Effector CD4-positive, alpha-beta T cell (primary cell): ENCODE data around the gene TP73.

Experiments
- DNase-seq: peaks from one replicate; pipeline ENCODE4 v3.0.0-alpha.2; 2020

The TP73 gene

DNA sequence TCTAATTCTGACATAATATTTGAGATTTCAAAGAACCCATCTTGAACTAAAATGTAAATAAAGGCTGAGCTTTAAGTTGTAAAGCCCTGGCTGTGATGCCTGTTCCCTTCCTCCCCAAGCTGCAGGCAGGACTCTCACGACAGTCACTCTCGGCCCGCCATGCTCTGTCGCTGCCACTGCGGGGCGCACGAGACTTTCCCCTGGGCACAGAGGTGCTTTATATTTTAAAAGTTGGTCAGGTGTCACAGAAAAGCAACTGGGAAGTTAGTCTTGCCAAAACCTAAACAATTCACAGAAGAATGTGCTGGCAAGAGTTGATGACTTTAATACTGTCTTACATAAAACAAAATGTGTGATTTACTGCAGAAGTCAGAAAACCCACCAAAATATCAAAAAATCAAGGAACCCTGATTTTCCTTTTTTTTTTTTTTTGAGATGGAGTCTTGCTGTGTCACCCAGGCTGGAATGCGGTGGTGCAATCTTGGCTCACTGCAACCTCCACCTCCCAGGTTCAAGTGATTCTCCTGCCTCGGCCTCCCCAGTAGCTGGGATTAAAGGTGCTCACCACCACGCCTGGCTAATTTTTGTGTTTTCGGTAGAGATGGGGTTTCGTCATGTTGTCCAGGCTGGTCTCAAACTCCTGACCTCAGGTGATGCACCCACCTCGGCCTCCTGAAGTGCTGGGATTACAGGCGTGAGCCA lies 133.3 kb downstream of the TP73 start:
- DNase-seq, result no peak
